Pulmonary artery endothelial cell (primary cell): Measurements from ENCODE around the gene CORO2A. TPM values are rescaled to one million over a fixed set of nuclear protein-coding genes. Genes with fewer than 3 reads are reported as not detected.
"Not testable (repeated sequence)": the region's sequence is repeated elsewhere in the genome, so short reads cannot be mapped to it uniquely, and the experiment has no call there.

ENCODE experiments used
- DNase-seq: peaks from one replicate; pipeline ENCODE4 v3.0.0-alpha.2; 2011; ENCODE audit warnings: low read depth, low spot score
- total RNA-seq: library from RNA; depleted of rRNA; stranded (reverse); fragments of >200 nt; gene quantifications from 2 replicates; pipeline ENCODE4 v1.2.3, GENCODE V29; 2014

The CORO2A gene
- total RNA-seq, 1 donor from 2014 or later, result 0.26 TPM

DNA sequence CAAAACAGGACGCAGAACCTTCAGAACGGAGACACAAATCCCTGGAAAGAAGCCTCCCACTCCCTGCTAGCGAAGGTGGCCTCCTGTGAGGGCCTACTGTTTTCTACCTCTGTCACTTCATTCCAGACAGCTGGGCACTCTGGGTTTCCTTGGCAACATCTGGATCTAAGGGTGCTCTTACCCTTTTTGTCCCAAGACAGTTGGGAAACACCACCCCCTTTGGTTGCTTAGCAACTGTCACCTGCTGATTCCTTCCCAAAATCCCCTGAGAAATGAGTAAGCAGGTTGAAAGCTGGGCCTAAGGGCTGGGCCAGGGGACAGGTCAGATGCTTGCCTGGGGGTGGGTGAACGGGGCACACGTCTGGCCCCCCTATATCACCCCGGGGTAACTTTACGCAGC, 106.5 kb downstream of the CORO2A start:
- no peak for DNase-seq

GRCh38 chr9:98085058-98085457, 107.4 kb downstream of the CORO2A start:
- no peak for DNase-seq

DNA sequence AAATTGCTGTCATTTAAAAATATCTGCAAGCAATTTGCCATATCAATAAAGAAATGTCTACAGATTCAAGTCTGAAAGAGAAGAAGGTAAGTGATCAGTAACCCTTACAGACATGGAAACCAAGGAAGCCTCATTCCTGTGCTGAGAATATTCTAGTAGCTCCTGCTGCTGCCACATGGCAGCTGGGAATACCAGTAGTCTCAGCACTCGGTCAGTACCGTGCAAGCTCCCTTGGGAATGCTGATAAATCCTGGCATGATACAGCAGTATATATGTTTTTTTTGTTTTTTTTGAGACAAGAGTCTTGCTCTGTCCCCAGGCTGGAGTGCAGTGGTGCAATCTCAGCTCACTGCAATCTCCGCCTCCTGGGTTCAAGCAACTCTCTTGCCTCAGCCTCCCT, 108.0 kb downstream of the CORO2A start:
- no peak for DNase-seq

GRCh38 chr9:98083566-98084183, 108.8 kb downstream of the CORO2A start:
- DNase-seq, result no peak

DNA sequence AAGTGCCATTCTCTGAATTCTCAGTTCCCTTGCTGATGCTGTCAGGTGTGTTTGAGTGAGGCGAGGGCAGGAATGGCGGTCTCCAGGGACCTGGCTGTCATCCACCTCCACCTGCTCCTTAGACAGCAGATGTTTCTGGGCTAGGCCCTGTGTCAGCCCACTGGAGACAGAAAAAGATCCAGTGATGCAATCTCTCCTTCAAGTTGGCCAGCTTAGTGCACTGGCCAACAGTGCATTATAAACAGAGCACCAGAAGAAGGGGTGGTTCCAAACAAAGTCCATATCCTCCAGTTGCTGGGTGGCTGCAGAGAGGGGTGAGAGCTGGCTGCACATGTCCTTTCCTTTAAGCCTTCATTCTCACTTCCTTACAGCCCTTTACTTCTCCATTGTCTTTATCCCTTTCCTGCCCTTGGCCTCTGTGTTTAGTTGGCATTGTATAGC, 109.4 kb downstream of the CORO2A start:
- DNase-seq, result no peak

- no peak for DNase-seq
These were observed 110.8 kb downstream of the CORO2A start for GRCh38 chr9:98081477-98082219.

GRCh38 chr9:98080780-98081179, 111.7 kb downstream of the CORO2A start:
- DNase-seq, result no peak

- no peak for DNase-seq
These were observed 112.1 kb downstream of the CORO2A start for GRCh38 chr9:98080326-98080725.

DNA sequence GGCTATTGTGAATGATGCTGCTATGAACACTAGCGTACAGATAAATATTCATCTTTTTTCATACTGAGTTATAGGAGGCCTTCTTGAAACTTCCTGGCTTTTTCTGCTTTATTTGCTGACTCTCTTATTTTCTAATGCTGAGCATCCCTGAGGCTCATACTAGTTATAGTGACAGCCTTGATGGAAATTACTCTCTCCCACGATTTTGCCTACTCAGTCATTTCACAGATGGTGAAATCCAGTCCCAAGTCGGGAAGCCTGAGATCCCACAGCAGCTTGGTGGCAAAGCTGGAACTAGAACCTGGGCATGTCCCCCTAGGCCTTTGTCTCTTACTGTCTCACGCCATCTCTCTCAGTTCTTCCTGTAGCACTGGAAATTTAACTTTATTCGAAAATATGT, 113.5 kb downstream of the CORO2A start:
- DNase-seq, result no peak

- not testable (repeated sequence) for DNase-seq
These were observed 115.9 kb downstream of the CORO2A start for GRCh38 chr9:98076514-98076890.

- DNase-seq, result no peak
These were observed 117.1 kb downstream of the CORO2A start for GRCh38 chr9:98075332-98075805.

- DNase-seq, result no peak
These were observed 118.1 kb downstream of the CORO2A start for GRCh38 chr9:98074115-98074990.

- DNase-seq, result no peak
These were observed 120.7 kb downstream of the CORO2A start for GRCh38 chr9:98071737-98072136.

Other genes with a start within 250 kb of the CORO2A start
- gene ANP32B, start 209.3 kb downstream of the CORO2A start, total RNA-seq, result 8.5 and 13.1 TPM in 2 replicates
- 133 and 141 TPM in 2 replicates for gene NANS, start 135.9 kb downstream of the CORO2A start, total RNA-seq
- gene TRIM14, start 73.4 kb downstream of the CORO2A start, total RNA-seq, result 3.4 and 9.1 TPM in 2 replicates
- gene TBC1D2, start 63.0 kb upstream of the CORO2A start, total RNA-seq, result 5.0 and 5.7 TPM in 2 replicates